Endometrium (tissue), 2 donors: ENCODE measurements around the gene PIEZO1.
"Not testable (repeated sequence)": the region's sequence is repeated elsewhere in the genome, so short reads cannot be mapped to it uniquely, and the experiment has no call there.

Experiments used
- FAIRE-seq: peaks from 2 replicates; lab custom pipeline; 2012; peaks lifted over from hg19 to GRCh38; lab: Jason Lieb, UNC
- donor health status: control.
- donor health status: control.

The PIEZO1 gene

DNA sequence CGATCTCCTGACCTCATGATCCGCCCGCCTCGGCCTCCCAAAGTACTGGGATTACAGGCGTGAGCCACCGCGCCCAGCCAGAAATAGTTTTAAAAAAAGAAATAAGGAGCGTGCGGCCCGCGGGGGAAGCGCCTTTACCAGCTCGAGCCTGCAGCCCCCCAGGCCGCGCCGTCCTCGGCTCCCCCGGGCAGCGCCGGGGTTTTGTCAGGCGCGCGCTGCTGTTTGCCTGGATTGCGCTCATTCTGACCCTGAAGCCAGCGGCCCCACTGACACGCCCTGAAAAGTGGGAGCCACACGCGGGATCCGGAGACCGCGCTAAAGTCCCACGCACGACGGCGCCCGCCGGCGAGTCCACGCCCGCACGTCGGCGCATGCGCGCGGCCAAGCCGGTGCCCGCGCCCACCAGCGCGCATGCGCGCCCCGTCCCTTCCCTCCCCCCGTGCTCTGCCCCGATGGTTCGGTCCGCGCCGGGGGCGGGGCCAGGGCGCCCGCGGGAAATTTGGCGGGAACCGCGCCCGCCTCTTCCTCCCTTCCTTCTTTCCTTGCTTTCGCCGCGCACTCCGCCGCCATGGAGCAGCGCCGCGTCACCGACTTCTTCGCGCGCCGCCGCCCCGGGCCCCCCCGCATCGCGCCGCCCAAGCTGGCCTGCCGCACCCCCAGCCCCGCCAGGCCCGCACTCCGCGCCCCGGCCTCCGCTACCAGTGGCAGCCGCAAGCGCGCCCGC lies 18.4 kb upstream of the PIEZO1 start, which contains the start of gene CDT1:
Gene CDT1 (plus strand): TSS at position 526 of the 724 bp plus-strand sequence. CDS start 43 bp downstream, at position 569.
- no peak for FAIRE-seq

DNA sequence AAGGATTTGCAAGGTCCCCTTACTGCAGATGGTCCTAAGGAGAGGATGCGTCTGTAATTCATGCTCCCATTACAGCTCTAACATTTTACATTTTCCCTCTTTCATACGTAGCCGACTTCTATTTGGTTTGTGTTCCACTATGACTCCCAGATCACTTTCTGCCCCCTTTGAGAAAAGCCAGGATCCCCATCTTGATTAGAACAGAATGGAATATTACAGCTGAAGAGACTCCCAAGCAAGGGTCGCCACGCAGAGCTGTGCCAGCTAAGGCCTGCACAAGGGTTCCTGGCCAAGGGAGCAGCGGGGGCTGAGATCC lies 15.2 kb upstream of the PIEZO1 start:
- no peak for FAIRE-seq

DNA sequence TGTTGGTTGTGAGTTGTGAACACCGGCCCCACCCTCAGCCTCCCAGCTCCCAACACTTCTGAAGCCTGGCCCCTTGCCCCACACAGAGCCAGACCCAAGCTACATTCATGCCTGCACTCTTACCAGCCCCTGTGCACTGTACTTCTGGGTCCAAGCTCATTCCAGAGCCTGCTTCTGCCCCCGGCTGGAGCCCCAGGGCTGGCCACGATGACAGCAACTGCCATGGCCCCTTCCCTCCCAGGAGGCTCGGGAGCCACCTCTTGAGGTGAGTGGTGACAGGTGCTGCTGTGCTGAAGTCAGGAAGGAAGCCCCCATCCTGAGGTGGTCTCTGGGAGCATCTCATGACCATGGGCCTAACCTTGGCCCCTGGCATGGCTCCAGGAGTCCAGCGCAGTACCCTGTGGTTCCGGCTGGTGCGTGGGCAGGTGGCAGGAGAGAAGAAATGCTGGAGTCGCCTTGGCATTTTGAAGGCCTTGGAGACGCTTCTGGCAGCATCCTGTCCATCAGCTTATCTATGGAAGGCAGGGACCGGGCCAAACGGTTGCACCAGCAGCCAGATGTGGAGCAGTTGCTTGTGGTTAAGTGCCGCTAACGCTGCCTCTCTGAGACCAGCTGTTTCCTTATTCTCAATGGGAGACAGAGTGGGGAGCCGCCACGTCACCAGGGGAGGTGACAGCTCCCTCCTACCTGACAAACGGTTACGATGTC lies 14.7 kb upstream of the PIEZO1 start:
- FAIRE-seq = no peak

DNA sequence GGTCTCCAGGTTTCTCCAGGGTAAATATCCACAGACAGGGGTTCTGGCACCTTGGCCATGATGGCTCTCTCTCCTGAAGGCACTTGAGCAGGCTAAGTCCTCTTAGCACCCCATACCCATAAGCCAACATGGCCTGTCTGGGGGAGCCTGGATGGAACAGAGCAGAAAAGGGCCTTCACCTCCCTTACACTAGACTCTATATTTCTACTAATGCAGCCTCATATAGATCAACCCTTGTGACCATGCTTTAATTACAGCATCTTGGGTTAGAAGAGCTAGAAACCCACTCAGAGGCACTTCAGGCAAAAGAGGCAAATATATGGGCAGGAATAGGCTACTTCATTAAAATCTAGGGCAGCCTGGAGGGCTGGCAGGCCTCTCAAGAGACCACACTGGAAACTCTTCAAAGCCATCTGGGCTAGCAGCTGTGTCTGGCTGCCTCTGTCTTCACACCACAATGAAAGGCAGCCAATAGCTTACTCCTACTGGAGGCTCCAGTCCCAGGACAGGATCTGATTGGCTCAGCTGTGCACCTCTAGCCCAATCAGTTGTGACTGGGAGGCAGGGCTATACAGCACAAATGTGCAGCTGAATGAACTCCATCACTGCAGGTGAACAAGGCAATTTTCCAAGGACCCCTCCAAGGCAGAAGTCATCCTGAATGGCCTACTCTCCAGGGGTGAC lies 13.9 kb upstream of the PIEZO1 start:
- FAIRE-seq = no peak

DNA sequence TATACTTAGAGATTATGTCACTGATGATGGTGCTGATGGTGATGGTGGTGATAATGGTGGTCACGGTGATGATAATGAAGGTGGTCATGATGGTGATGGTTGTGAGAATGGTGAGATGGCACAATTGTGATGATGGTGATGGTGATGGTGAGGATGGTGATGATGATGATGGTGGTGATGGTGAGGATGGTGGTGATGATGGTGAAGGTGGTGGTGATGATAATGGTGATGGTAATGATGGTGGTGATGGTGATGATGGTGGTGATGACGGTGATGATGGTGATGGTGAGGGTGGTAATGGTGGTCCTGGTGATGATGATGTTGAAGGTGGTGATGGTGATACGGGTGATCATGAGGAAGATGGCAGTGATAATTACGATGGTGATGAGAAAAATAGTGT lies 13.1 kb upstream of the PIEZO1 start:
- FAIRE-seq = no peak

DNA sequence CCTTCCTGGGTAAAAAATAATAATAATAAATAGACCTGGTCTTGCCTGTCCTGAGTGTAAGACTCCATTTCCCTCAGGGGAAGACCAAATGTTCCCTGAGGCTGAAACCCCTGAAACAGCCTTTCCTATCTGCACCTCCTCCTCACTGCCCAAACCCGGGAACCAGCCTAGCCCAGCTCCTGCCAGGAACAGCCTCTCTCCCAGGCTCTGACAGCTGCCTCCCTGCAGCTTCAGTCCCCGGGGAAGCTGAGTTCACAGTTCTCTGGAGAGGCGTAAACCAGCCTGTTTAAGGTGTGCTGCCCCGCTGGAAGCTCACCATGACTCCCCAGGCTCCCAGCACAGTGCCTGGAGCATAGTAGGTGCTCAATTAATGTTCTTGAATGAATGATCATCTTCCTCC lies 11.3 kb upstream of the PIEZO1 start:
- no peak for FAIRE-seq

DNA sequence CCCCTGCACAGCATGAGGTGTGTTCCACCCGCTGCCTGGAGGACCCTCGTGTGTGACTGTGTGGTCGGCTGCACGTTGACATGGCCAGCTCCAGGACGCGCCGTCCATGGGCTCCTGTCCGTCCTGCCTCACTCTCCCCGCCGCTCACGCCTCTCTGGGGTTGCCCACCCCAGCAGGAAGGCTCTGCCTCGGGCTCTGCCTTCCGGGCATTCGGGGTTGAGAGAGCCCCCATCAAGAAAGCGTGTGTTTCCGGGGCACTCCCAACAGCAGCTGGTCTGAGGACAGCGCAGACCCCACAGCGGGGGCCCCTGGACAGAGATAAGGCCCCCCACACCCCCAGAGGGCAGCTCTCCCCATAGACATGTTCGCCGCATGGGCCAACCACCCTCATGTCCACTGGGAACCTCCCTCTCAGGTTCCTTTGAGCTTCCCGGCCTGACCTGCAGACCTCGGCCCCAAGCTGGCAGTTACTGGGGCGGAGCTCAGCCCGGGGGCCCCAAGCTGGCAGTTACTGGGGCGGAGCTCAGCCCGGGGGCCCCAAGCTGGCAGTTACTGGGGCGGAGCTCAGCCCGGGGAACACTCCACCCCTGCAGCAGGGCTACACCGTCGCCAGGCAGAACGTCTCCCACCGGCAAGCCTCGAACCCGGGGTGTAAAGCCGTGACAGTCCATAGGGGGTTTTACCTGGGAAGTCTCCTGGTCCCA lies 8.4 kb upstream of the PIEZO1 start:
- FAIRE-seq = no peak

DNA sequence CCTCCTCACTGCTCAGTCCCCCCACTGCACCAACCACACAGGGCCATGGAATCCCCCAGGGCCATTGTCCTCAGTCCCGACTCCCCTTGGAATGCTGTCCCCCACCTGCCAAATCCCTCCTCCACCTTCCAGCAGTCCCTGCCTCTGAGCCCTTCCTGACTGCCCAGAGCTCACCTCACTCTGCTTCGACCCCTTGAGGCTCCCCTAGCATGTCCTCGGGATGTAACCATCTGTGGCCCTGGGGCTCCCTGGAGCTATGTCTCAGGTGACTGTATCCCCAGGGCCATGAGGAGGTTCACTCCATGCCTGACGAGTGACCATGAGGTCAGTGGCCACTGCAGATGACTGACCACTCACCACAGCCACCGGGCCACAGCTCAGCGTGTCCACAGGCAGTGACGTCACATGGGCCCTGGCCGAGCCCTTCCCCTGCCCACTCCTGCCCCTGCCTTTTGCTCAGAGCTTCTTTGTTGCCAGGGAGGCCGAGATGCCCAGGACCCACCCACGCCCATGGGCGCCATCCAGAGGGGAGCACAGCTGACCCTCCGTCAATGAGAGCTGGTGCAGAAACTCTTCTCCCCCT lies 7.7 kb upstream of the PIEZO1 start:
- FAIRE-seq = no peak

DNA sequence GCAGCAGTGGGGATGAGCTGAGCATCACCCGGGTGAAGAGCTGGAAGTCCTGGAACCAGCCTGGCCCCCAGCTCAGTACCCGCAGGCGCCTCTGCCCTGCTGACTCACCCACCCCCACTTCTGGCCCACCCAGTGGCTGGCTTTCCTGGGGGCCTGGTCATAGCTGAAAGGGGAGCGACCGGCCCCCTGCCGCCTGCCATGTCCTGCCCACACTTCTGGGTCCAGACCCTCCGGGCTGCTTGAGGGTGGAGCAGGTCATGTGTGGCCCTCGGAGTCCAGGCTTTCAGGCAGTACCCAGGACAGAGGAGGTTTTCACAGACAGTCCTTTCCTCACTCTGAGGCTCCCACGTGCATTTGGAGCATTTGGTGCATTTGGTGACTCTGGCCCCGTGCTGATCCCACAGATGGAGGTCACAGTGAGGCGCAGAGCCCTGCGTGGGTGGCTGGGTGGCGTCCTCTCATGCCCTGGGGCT lies 7.1 kb upstream of the PIEZO1 start:
- FAIRE-seq = no peak

DNA sequence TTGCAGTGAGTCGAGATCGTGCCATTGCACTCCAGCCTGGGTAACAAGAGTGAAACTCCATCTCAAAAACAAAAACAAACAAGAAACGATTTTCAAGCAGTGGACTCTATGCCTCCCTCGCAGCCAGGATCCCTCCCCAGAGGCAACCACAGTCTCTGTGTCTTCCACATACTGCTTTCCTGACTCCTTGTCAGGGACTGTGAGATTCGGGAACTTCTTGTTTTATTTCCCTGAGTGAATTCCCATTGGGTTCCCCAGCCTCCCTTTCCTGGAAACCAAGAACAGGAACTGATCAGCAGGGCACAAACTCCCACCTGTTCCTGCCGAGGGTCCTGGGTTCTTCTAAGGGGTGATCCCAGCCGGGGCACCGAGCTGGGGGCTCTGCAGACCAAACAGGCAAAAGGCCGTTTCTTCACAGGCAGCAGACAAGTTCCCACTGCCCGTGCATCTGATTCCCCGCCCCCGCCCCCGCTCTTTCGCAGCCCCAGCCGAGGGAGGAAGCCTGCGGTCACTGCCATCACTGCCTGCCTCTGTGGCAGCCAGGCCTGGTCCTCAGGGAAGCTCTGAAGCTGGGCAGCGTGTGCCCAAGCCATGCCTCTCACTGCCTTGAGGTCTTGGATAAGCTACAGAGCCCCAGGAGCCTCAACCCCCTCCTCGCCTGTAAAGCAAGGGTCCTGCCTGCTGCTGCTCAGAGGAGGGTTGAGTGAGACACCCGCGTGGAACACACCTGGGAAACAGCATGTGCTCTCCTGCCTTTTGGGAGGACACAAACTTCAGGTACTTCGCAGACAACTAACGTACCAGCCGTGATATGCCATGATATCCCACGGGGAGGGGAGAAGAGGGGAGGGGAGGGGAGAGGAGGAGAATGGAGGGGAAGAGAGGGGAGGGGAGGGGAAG lies 5.5 kb upstream of the PIEZO1 start:
- FAIRE-seq = no peak

DNA sequence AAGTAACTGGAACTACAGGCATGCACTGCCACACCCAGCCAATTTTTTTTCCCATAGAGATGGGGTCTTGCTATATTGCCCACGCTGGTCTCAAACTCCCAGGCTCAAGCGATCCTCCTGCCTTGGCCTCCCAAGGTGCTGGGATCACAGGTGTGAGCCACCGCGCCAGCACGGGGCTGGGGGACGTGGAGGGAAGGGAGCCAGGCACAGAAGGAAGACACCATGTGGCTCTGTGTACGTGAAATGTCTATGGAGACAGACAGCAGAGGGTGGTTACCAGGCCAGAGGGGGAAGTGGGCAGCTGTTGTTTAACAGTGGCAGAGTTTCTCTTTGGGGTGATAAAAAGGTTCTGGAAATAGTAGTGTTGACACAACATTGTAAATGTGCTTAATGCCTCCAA lies 4.6 kb upstream of the PIEZO1 start:
- FAIRE-seq = no peak

DNA sequence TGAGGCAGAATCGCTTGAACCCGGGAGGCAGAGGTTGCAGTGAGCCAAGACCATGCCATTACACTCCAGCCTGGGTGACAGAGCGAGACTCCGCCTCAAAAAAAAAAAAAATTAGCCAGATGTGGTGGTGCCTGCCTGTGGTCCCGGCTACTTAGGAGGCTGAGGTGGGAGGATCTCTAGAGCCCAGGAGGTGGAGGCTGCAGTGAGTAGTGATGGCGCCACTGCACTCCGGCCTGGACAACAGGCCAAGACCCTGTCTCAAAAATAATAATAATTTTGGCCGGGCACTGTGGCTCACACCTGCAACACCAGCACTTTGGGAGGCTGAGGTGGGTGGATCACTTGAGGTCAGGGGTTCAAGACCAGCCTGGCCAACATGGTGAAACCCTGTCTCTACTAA lies 3.7 kb upstream of the PIEZO1 start:
- FAIRE-seq = not testable (repeated sequence)

DNA sequence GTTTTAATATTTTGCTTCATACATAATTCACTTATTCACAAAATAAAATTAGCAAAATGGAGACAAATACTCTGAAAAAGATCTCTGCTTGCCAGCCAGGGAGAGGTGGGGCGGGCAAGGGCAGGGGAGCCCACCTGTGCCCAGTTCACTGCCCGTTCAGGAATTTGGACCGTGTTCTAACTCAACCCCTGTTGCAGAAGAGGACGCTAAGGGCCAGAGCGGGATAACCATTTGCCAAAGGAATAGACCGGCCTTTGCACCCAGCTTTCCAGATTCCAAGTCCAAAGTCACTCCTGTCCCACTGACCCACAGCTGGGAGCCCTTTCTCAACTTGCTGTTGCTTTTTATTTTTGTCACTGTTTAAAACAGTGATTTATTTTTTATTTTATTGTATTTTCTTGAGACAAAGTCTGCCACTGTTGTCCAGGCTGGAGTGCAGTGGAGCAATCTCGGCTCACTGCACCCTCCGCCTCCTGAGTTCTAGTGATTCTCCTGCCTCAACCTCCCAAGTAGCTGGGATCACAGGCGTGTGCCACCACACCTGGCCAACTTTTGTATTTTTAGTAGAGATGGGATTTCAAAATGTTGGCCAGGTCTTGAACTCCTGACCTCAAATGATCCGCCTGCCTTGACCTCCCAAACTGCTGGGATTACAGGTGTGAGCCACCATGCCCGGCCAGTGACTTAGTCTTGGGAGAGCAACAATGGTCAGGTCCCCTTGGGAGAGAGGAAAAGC lies 2.7 kb upstream of the PIEZO1 start:
- no peak for FAIRE-seq

DNA sequence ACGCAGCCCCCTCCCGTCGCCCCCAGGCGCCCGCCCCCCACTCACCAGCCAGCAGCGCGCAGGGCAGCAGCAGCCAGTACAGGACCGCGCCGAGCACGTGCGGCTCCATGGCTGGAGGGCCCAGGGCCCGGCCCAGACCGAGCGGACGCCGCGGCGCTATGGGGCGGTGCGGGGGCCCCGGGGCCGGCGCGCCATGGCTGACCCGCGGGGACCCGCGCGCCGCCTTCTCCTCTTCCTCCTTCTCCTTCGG lies 239 bp downstream of the PIEZO1 start:
- no peak for FAIRE-seq

DNA sequence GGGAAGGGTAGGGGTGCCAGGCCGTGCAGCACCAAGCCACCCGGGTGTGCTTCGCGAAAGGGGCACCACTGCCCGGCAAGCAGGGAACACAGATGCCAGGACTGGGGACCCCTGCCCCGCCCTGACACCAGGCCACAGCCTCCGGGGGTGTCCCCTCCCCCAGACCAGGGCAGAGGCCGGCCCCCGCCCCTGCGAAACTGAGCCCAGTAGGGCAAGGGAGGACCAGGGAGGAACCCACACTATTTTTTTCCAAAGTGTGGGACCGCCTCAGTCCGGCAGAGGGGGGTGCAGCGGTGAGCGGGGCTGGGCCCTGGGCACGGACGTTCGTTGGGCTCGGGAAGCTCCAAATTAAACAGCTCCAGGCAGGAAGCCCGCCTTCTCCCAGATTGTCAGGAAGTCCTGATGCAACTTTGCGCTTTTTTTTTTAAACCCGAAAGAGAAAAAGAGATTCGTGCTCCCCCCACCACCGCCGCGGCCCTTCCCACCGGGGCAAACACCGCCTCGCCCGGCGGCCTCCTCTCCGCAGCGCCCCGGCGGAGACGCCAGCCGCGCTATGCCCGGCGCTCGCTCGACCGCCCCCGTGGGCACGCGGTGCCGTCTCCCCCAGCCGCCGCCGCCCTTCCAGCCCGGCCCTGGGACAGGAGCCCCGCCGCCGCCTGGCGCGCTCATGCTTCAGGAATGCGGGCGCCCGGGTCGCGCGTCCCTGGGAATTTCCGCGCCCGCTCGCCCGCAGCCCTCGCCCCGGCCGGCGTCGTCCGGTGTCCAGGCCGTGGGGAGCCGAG lies 755 bp downstream of the PIEZO1 start:
- FAIRE-seq = no peak

DNA sequence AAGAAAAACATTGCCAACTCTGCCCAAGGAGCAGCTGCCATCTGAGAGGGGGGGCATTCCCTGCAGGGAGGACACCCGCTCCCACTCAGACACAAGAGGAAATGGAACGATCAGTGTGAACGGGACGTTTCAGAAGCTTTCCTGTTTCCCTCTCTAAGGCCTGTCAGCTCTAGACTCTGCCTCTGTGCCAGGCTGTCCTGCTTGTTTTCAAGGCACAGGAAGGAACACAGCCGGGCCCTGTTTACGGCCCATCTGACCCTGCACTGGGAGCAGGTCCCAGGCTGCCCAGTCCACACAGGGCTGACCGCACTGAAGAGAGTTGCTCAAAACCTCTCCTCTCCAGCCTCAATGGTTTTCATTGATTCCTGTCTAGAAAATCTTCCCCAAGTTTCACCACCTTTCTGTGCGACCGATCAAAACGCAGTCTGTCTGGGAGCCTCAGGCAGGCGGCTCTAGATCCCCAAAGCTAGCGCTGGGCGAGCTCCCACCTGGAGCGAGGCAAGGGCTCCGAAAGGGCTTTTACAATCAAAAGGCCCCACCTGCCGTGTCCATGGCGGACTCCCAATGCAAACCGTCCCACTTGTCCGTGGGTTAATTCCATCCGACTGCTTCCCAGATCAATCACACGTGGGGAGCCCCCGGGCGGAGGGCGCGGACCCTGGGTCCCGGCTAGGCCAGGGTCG lies 1.5 kb downstream of the PIEZO1 start:
- no peak for FAIRE-seq

DNA sequence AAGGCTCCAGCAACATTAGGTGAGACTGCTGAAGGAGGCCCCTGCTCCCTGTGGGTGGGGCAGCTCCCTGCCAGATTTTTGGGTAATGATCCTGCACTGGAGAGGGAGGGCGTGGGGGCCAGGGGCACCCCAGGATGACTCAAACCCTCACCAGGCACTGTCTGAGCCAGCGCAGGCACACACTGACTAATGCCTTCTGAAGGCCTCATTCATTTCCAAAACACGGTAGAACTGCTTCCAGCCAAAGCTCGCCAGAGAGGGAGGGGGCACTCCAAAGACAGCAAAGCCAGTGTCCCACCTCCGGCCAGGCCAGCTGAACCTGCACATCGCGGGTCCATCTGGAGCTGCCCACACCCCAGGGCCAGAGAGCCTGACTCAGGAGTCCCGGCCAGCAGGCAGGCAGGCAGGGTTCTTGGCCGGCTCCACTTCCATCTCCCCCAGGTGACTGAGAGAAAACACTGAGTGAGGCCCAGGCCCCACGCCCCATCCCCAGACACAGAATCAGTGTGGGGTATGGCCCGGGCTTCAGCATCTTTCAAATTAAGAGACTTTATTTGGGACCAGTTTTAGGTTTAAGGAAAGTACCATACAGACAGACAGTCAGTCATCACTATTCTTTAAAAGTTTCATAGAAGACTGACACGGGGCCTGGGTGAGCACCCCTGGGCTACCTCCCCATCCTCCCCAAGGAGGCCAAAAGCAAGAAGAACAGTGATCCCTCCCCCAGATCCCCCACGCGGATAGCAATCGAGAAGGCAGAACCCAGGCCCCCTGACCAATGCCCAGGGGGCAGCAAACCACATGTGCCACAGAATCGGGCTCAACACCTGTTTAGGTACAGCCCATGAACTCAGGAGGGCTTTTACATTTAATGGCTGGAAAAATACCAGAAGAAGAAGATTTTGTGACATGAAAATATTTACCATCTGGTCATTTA lies 2.3 kb downstream of the PIEZO1 start:
- no peak for FAIRE-seq
